Measurements from ENCODE around the gene TFAP2B.

The TFAP2B gene

DNA sequence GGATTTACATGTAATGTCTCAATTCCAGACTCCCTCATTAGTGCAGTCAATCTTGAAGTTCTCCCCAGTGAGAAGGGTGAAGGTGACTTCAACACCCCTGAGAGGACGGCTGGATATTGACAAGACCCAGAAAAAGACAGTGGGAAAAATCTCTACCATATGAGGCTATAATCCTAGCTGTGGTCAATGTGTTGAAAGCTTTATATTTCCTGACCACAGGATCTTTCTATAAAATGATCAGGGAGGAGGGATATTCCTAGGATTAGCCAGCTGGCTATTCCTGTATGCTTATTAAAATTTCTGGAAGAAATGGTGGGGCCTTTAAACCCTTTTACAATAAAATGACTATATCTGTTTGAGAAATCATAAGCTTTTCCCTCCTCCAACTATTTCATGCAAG lies 43.0 kb downstream of the TFAP2B start:
- Histone ChIP-seq H3K4me1 (ENCODE audit: insufficient read depth, low read length, severe bottlenecking) (no peaks in the 10 kb centered on the region), H3K27ac (ENCODE audit: low read depth, low read length, poor library complexity, severe bottlenecking) (no peak overlapping the region), H3K36me3 (ENCODE audit: insufficient read depth, low read length) (no peaks in the 10 kb centered on the region), H3K9me2 (ENCODE audit: low read depth, low read length) (no peaks in the 10 kb centered on the region), H3K4me3 (ENCODE audit: low read depth, low read length, poor library complexity, severe bottlenecking) (no peak overlapping the region), H3K9me3 (ENCODE audit: low read length) (no peaks in the 10 kb centered on the region), H4K20me1 (ENCODE audit: insufficient read depth, low read length) (no peaks in the 10 kb centered on the region), H2AFZ (ENCODE audit: low read length) (no peak overlapping the region), H3K27me3 (ENCODE audit: insufficient read depth, low read length) (no peaks in the 10 kb centered on the region), H3F3A (ENCODE audit: insufficient read depth, low read length) (no peaks in the 10 kb centered on the region), H3K79me2 (ENCODE audit: insufficient read depth, low read length) (no peaks in the 10 kb centered on the region), H3K4me2 (ENCODE audit: low read length) (no peak overlapping the region), H3K9ac (ENCODE audit: low read length) (no peak overlapping the region)
- TF ChIP-seq, protein P1, sequence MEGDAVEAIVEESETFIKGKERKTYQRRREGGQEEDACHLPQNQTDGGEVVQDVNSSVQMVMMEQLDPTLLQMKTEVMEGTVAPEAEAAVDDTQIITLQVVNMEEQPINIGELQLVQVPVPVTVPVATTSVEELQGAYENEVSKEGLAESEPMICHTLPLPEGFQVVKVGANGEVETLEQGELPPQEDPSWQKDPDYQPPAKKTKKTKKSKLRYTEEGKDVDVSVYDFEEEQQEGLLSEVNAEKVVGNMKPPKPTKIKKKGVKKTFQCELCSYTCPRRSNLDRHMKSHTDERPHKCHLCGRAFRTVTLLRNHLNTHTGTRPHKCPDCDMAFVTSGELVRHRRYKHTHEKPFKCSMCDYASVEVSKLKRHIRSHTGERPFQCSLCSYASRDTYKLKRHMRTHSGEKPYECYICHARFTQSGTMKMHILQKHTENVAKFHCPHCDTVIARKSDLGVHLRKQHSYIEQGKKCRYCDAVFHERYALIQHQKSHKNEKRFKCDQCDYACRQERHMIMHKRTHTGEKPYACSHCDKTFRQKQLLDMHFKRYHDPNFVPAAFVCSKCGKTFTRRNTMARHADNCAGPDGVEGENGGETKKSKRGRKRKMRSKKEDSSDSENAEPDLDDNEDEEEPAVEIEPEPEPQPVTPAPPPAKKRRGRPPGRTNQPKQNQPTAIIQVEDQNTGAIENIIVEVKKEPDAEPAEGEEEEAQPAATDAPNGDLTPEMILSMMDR (IDR thresholded peaks at IDR 0.05; ENCODE audit: low read length), result no peak
- no peak for TF ChIP-seq EZH2 (IDR thresholded peaks at IDR 0.05; ENCODE audit: borderline replicate concordance, low read length)

- Histone ChIP-seq H3K4me2 (ENCODE audit: low read length) (no peak overlapping the region), H3K9me3 (ENCODE audit: low read length) (no peaks in the 10 kb centered on the region), H3K4me1 (ENCODE audit: insufficient read depth, low read length, severe bottlenecking) (no peaks in the 10 kb centered on the region), H2AFZ (ENCODE audit: low read length) (no peak overlapping the region), H3K79me2 (ENCODE audit: insufficient read depth, low read length) (no peaks in the 10 kb centered on the region), H4K20me1 (ENCODE audit: insufficient read depth, low read length) (no peaks in the 10 kb centered on the region), H3K9me2 (ENCODE audit: low read depth, low read length) (no peaks in the 10 kb centered on the region), H3K4me3 (ENCODE audit: low read depth, low read length, poor library complexity, severe bottlenecking) (no peak overlapping the region), H3K36me3 (ENCODE audit: insufficient read depth, low read length) (no peaks in the 10 kb centered on the region), H3K27me3 (ENCODE audit: insufficient read depth, low read length) (no peaks in the 10 kb centered on the region), H3K27ac (ENCODE audit: low read depth, low read length, poor library complexity, severe bottlenecking) (no peak overlapping the region), H3F3A (ENCODE audit: insufficient read depth, low read length) (no peaks in the 10 kb centered on the region), H3K9ac (ENCODE audit: low read length) (no peak overlapping the region)
- no peak for TF ChIP-seq EZH2 (IDR thresholded peaks at IDR 0.05; ENCODE audit: borderline replicate concordance, low read length)
- TF ChIP-seq, protein P1 (IDR thresholded peaks at IDR 0.05; ENCODE audit: low read length), result no peak
These were observed 43.5 kb downstream of the TFAP2B start for GRCh38 chr6:50862176-50862575.

- Histone ChIP-seq H2AFZ (ENCODE audit: low read length) (no peak overlapping the region), H3F3A (ENCODE audit: insufficient read depth, low read length) (no peaks in the 10 kb centered on the region), H3K9me2 (ENCODE audit: low read depth, low read length) (no peaks in the 10 kb centered on the region), H3K9ac (ENCODE audit: low read length) (no peak overlapping the region), H3K27ac (ENCODE audit: low read depth, low read length, poor library complexity, severe bottlenecking) (no peak overlapping the region), H3K4me2 (ENCODE audit: low read length) (no peak overlapping the region), H3K79me2 (ENCODE audit: insufficient read depth, low read length) (no peaks in the 10 kb centered on the region), H3K9me3 (ENCODE audit: low read length) (no peaks in the 10 kb centered on the region), H3K27me3 (ENCODE audit: insufficient read depth, low read length) (no peaks in the 10 kb centered on the region), H3K4me3 (ENCODE audit: low read depth, low read length, poor library complexity, severe bottlenecking) (no peak overlapping the region), H3K4me1 (ENCODE audit: insufficient read depth, low read length, severe bottlenecking) (no peaks in the 10 kb centered on the region), H3K36me3 (ENCODE audit: insufficient read depth, low read length) (no peaks in the 10 kb centered on the region), H4K20me1 (ENCODE audit: insufficient read depth, low read length) (no peaks in the 10 kb centered on the region)
- no peak for TF ChIP-seq EZH2 (IDR thresholded peaks at IDR 0.05; ENCODE audit: borderline replicate concordance, low read length)
These were observed 45.9 kb downstream of the TFAP2B start for GRCh38 chr6:50864601-50865000.

DNA sequence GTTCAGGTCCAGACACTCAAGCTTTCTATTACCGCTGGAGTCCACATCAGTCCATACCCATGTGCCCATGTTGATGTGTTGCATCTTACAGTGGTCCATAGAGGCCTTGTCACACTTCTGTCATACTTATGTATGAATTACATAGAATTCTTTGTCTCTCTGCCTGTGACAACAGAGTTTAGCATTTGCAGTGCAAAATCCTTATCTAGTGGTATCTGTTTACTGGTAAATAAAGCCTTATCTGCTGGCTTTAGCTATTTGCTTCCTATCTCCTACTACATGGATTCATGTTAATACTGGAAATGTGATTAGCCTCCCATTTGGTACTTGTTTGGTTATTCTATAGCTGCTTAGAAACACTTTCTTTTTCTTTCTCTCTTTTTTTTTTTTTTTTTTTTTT lies 49.8 kb downstream of the TFAP2B start:
- no peak overlapping the region for H3K4me3 ChIP-seq (ENCODE audit: low read depth, low read length, poor library complexity, severe bottlenecking)
- H2AFZ ChIP-seq (ENCODE audit: low read length), result no peak overlapping the region
- no peaks in the 10 kb centered on the region for H3F3A ChIP-seq (ENCODE audit: insufficient read depth, low read length)
- H3K36me3 ChIP-seq (ENCODE audit: insufficient read depth, low read length), result no peaks in the 10 kb centered on the region
- TF ChIP-seq, protein P1 (IDR thresholded peaks at IDR 0.05; ENCODE audit: low read length), result no peak
- no peak for TF ChIP-seq EZH2 (IDR thresholded peaks at IDR 0.05; ENCODE audit: borderline replicate concordance, low read length)
- no peaks in the 10 kb centered on the region for H3K9me3 ChIP-seq (ENCODE audit: low read length)
- H3K9me2 ChIP-seq (ENCODE audit: low read depth, low read length), result no peaks in the 10 kb centered on the region
- no peaks in the 10 kb centered on the region for H4K20me1 ChIP-seq (ENCODE audit: insufficient read depth, low read length)
- no peak overlapping the region for H3K9ac ChIP-seq (ENCODE audit: low read length)
- H3K27me3 ChIP-seq (ENCODE audit: insufficient read depth, low read length), result no peaks in the 10 kb centered on the region
- no peak overlapping the region for H3K4me2 ChIP-seq (ENCODE audit: low read length)
- no peaks in the 10 kb centered on the region for H3K79me2 ChIP-seq (ENCODE audit: insufficient read depth, low read length)
- H3K4me1 ChIP-seq (ENCODE audit: insufficient read depth, low read length, severe bottlenecking), result no peaks in the 10 kb centered on the region
- H3K27ac ChIP-seq (ENCODE audit: low read depth, low read length, poor library complexity, severe bottlenecking), result no peak overlapping the region

Measured in OCI-LY1 (cell line).